SH-SY5Y (cell line): ENCODE results near the gene TEKT3.

Experiments used
- GATA2 ChIP-seq: IDR thresholded peaks from 2 replicates; pipeline ENCODE4 v1.6.1; 2011; ENCODE audit warnings: mild to moderate bottlenecking, low read depth, low read length
- GATA3 ChIP-seq: IDR thresholded peaks from 2 replicates; pipeline ENCODE4 v1.6.1; 2011; ENCODE audit warnings: low read depth, mild to moderate bottlenecking, low read length, moderate library complexity

- TF ChIP-seq GATA2 (no peak), GATA3 (no peak)
Observed at GRCh38 chr17:15348021-15348420, 6.6 kb upstream of the TEKT3 start.
